Spleen (tissue), 11 donors: ENCODE measurements around the gene CLASP1. TPM values are rescaled to one million over a fixed set of nuclear protein-coding genes. Genes with fewer than 3 reads are reported as not detected.
"Not testable (repeated sequence)": the region's sequence is repeated elsewhere in the genome, so short reads cannot be mapped to it uniquely, and the experiment has no call there.

Experiments used
- DNase-seq: peaks from one replicate; pipeline ENCODE4 v3.0.0-alpha.2; 2020
- H3K27ac ChIP-seq, 8 donors: fragments of 200-600 bp; sonication (generic) in 7 of 8; 1 replicate in 4 of 8; 2 replicates in 4 of 8; pipeline versions ENCODE4 v1.5.0 to v1.8.0; 2016 to 2021; ENCODE audit warnings: inconsistent platforms in 4 of 8, mild to moderate bottlenecking in 4 of 8, moderate library complexity in 1 of 8
- H3K27me3 ChIP-seq, 7 donors: fragments of 200-600 bp; sonication (generic) in 6 of 7; replicated peaks in 1 of 7; 1 replicate in 4 of 7; 2 replicates in 3 of 7; pipeline versions ENCODE4 v1.5.0 to v1.8.0; 2016 to 2021; ENCODE audit warnings: inconsistent platforms in 3 of 7, mild to moderate bottlenecking in 1 of 7
- H3K36me3 ChIP-seq, 6 donors: fragments of 200-600 bp; sonication (generic) in 5 of 6; 1 replicate in 4 of 6; 2 replicates in 2 of 6; pipeline versions ENCODE4 v1.5.0 to v1.8.0; 2016 to 2021; ENCODE audit warnings: inconsistent platforms in 2 of 6
- H3K4me1 ChIP-seq, 6 donors: fragments of 200-600 bp; sonication (generic) in 5 of 6; 1 replicate in 3 of 6; 2 replicates in 3 of 6; pipeline versions ENCODE4 v1.5.0 to v1.8.0; 2016 to 2021; ENCODE audit warnings: inconsistent platforms in 3 of 6
- H3K4me3 ChIP-seq, 8 donors: fragments of 200-600 bp; sonication (generic) in 7 of 8; 1 replicate in 4 of 8; 2 replicates in 4 of 8; pipeline versions ENCODE4 v1.5.0 to v1.8.0; 2016 to 2021; ENCODE audit warnings: inconsistent platforms in 4 of 8, mild to moderate bottlenecking in 4 of 8, moderate library complexity in 2 of 8
- H3K9me3 ChIP-seq, 8 donors: fragments of 200-600 bp; sonication (generic) in 7 of 8; 1 replicate in 4 of 8; 2 replicates in 4 of 8; pipeline versions ENCODE4 v1.5.0 to v1.8.0; 2016 to 2021; ENCODE audit warnings: inconsistent platforms in 4 of 8
- POLR2A ChIP-seq, 3 donors: fragments of 450-650 bp; IDR thresholded peaks; one replicate each; pipeline ENCODE4 v1.5.1; 2017; ENCODE audit warnings: antibody characterized with exemption in 3 of 3, mild to moderate bottlenecking in 1 of 3
- POLR2AphosphoS5 ChIP-seq, 3 donors: sonication (generic); formaldehyde crosslinking; IDR thresholded peaks; one replicate each; pipeline ENCODE4 v1.5.1; 2017; ENCODE audit warnings: antibody characterized with exemption in 3 of 3
- WGBS, 5 donors: extraction: QIAGEN DNeasy Blood & Tissue Kit in 3 of 5; methylation state at CpG; one replicate each; pipeline versions ENCODE4 v1.1.5 to v1.1.7; 2013 to 2018; 5-methylcytosine and 5-hydroxymethylcytosine counted together
- intact Hi-C: fragments of 100-400 bp; cut with DNase I; formaldehyde crosslinking; loops from one replicate; pipeline ENCODE4 v1.15.0; 2023; ENCODE audit warnings: low total_unique reads
- polyA plus RNA-seq, 3 donors: library from polyadenylated mRNA; stranded (reverse); fragments of 200-250 nt; gene quantifications; one replicate each; pipeline ENCODE4 v1.2.1, GENCODE V29; 2013
- total RNA-seq, 7 donors: library from RNA; depleted of rRNA in 3 of 7; stranded (reverse); fragments of >200 nt in 3 of 7; fragmentation: NEBNext Ultra II Directional in 4 of 7; extraction: Animal tissue kit (Norgen Biotek cat#: 25700) in 4 of 7; gene quantifications; one replicate each; pipeline versions ENCODE4 v1.1.0 to v1.2.1, GENCODE V29; 2016 to 2021
- TF ChIP-seq, protein P1 (sequence below), 11 experiments: fragments of 200-600 bp in 7 of 11; fragments of 450-650 bp in 4 of 11; sonication (generic) in 4 of 11; IDR thresholded peaks in 8 of 11; conservative IDR thresholded peaks in 3 of 11; 1 replicate in 7 of 11; 2 replicates in 4 of 11; pipeline versions ENCODE4 v1.4.0 to v1.8.0; 2016 to 2021; ENCODE audit warnings: antibody characterized with exemption in 11 of 11, inconsistent platforms in 4 of 11, mild to moderate bottlenecking in 1 of 11
- donor health status: healthy with polysubstance abuse.
- donor health status: DM: no; HTN: no; CAD: no; lungs with moderate emphysema.
- donor health status: DM: no; HTN: no; CAD: no.
- donor health status: Bipolar disorder and iron deficiency.
- donor health status: healthy.
- donor health status: DM: no; HTN: no; CAD: no.
- donor health status: DM: yes; HTN: yes; CAD: no.

CLASP1 gene
- total and polyA plus RNA-seq, 10 donors = 4.0 to 103 (median 71.7) TPM

DNA sequence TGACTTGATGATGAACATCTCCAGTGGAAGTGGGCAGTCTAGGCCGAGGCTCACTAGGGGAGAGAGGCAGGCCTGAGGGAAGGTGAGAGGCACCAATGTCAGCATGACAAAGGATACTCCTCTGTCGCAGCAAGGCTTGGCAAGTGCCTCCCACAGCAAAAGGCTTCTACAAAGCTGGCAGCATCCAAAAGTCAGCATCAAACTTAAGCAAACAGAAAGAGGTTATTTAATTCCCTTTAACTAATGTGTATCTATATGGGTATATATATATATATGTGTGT is 45.8 kb upstream of the CLASP1 start:
- Histone ChIP-seq H3K36me3 (no peaks in the 10 kb centered on the region), H3K4me1 (peaks cover 11 to 25% (median 14%) of the 10 kb centered on the region in 6 donors), H3K27me3 (no peaks in the 10 kb centered on the region), H3K27ac (no peak overlapping the region), H3K4me3 (no peak overlapping the region), H3K9me3 (no peaks in the 10 kb centered on the region)
- intact Hi-C loops = no loop called here
- TF ChIP-seq POLR2A (IDR thresholded peaks at IDR 0.05) = no peak
- TF ChIP-seq, protein P1, sequence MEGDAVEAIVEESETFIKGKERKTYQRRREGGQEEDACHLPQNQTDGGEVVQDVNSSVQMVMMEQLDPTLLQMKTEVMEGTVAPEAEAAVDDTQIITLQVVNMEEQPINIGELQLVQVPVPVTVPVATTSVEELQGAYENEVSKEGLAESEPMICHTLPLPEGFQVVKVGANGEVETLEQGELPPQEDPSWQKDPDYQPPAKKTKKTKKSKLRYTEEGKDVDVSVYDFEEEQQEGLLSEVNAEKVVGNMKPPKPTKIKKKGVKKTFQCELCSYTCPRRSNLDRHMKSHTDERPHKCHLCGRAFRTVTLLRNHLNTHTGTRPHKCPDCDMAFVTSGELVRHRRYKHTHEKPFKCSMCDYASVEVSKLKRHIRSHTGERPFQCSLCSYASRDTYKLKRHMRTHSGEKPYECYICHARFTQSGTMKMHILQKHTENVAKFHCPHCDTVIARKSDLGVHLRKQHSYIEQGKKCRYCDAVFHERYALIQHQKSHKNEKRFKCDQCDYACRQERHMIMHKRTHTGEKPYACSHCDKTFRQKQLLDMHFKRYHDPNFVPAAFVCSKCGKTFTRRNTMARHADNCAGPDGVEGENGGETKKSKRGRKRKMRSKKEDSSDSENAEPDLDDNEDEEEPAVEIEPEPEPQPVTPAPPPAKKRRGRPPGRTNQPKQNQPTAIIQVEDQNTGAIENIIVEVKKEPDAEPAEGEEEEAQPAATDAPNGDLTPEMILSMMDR (IDR thresholded peaks at IDR 0.05 in 8 of 11, conservative IDR thresholded peaks at IDR 0.05 in 3 of 11) = no peak
- TF ChIP-seq POLR2AphosphoS5 (IDR thresholded peaks at IDR 0.05) = no peak
- WGBS, 5 donors = 69 to 94% (median 91%) methylated on average over 2 of the region's 2 CpGs
- DNase-seq = no peak

DNA sequence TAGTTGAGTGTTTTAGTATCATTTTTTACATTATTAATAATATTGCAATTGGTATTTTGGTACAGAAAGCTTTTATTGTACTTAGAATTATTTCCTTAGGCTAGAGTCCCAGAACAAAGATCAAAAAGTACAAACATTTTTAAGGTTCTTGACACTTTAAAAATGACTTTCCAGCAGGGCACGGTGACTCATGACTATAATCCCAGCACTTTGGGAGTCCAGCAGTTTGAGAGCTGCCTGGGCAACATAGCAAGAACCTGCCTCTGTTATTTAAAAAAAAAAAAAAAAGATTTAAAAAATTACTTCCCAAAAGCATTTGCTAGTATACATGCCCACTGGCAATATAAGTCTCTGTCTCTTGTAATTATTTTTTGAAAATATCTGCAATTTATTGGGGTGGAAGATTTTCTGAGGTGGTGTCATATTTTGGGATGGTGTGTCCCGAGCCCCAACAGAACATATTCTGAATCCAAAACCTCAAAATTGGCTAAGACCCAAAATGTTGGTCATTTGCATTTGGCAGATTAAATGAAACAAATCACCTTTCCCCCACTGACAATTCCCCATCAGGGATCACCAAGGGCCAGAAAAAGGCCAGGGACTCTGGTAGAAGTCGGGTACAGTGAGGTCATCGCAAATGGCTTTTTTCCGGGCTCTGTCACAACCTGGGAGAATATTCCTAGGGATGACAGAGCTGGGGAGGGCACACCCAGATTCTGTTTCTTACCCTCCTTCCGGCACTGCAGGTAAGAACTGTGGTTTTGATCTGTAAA is 45.3 kb upstream of the CLASP1 start:
- Histone ChIP-seq H3K4me3 (no peak overlapping the region), H3K27ac (no peak overlapping the region), H3K36me3 (no peaks in the 10 kb centered on the region), H3K9me3 (no peaks in the 10 kb centered on the region), H3K4me1 (peaks cover 6 to 19% (median 9%) of the 10 kb centered on the region in 6 donors), H3K27me3 (no peaks in the 10 kb centered on the region)
- intact Hi-C loops = no loop called here
- TF ChIP-seq POLR2AphosphoS5 (IDR thresholded peaks at IDR 0.05) (no peak), POLR2A (IDR thresholded peaks at IDR 0.05) (no peak)
- TF ChIP-seq, protein P1 (IDR thresholded peaks at IDR 0.05 in 8 of 11, conservative IDR thresholded peaks at IDR 0.05 in 3 of 11) = no peak
- no peak for DNase-seq
- 76 to 90% (median 82%) methylated on average over 6 of the region's 6 CpGs for WGBS, 5 donors

DNA sequence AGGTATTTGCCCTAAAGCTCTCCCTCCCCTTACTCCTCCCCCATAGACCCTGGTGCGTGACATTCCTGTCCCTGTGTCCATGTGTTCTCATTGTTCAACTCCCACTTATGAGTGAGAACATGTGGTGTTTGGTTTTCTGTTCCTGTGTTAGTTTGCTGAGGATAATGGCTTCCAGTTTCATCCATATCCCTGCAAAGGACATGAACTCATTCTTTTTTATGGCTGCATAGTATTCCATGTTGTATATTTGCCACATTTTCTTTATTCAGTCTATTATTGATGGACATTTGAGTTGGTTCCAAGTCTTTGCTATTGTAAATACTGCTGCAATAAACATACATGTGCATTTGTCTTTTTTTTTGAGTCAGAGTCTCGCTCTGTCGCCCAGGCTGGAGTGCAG is 41.3 kb upstream of the CLASP1 start:
- H3K36me3 ChIP-seq, H3K27ac ChIP-seq, H3K4me3 ChIP-seq, DNase-seq, H3K4me1 ChIP-seq, H3K9me3 ChIP-seq, H3K27me3 ChIP-seq, intact Hi-C loops: not testable (repeated sequence)
- WGBS, 5 donors = 94 to 100% (median 97%) methylated on average over 3 of the region's 3 CpGs

DNA sequence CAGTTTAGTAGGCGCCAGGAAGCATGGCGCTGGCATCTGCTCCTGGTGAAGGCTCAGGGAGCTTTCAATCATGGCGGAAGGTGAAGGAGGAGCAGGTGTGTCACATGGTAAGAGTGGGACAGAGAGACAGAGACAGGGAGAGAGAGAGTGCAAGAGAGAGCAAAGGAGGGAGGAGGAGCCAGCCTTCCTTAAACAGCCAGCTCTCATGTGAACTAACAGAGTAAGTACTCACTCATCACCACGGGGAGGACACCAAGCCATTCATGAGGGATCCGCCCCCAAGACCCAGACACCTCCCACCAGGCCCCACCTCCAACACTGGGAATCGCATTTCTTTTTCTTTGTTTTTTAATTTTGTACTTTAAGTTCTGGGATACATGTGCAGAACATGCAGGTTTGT is 40.8 kb upstream of the CLASP1 start:
- DNase-seq = no peak
- Histone ChIP-seq H3K27me3 (no peaks in the 10 kb centered on the region), H3K36me3 (no peaks in the 10 kb centered on the region), H3K4me1 (no peaks in the 10 kb centered on the region), H3K27ac (no peak overlapping the region), H3K9me3 (no peaks in the 10 kb centered on the region), H3K4me3 (no peak overlapping the region)
- 91 to 97% (median 94%) methylated on average over 6 of the region's 6 CpGs for WGBS, 5 donors
- TF ChIP-seq, protein P1 (IDR thresholded peaks at IDR 0.05 in 8 of 11, conservative IDR thresholded peaks at IDR 0.05 in 3 of 11) = no peak
- no peak for TF ChIP-seq POLR2A (IDR thresholded peaks at IDR 0.05)
- intact Hi-C loops = no loop called here

DNA sequence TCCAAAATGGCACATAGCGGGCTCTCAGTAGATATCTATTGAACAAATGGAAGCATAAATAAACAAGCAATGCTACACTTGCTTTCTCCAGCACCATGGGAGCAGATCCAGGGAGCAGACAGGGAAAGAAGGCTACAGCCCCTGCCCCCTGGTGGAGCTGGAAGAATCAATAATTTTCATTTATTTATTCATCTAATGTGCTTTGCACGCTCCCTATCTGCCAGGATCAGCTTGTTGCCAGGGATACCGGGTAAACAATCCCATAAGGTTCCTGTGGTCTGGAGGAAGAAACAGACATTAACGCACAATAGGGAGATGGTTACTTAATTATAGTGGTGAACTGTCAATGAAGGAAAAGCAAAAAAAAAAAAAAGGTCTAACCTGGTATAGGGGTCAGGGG is 40.1 kb upstream of the CLASP1 start:
- H3K4me3 ChIP-seq = no peak overlapping the region
- H3K36me3 ChIP-seq = no peaks in the 10 kb centered on the region
- H3K27me3 ChIP-seq = no peaks in the 10 kb centered on the region
- WGBS, 5 donors = 68 to 82% (median 72%) methylated on average over 4 of the region's 4 CpGs
- no peaks in the 10 kb centered on the region for H3K4me1 ChIP-seq
- intact Hi-C loops = no loop called here
- H3K27ac ChIP-seq = no peak overlapping the region
- TF ChIP-seq, protein P1 (IDR thresholded peaks at IDR 0.05 in 8 of 11, conservative IDR thresholded peaks at IDR 0.05 in 3 of 11) = no peak
- TF ChIP-seq POLR2A (IDR thresholded peaks at IDR 0.05) (no peak), POLR2AphosphoS5 (IDR thresholded peaks at IDR 0.05) (no peak)
- peaks cover 0 to 3% (median under 1%) of the 10 kb centered on the region in 8 donors for H3K9me3 ChIP-seq
- DNase-seq = no peak
